K562 (cell line): Measurements from ENCODE around the gene ZNF652. TPM values are rescaled to one million over a fixed set of nuclear protein-coding genes. Genes with fewer than 3 reads are reported as not detected.

ENCODE experiments used
- EGR1 ChIP-seq: fragments of 450-650 bp; conservative IDR thresholded peaks from 2 replicates; pipeline ENCODE4 v1.6.1; 2017; ENCODE audit warnings: mild to moderate bottlenecking
- FOSL1 ChIP-seq: fragments of 200-800 bp; sonication (Bioruptor generic); conservative IDR thresholded peaks from 2 replicates; pipeline ENCODE4 v1.6.1; 2016; ENCODE audit warnings: missing genetic modification characterization, missing compliant biosample characterization
- FOXA3 ChIP-seq, 2 experiments: fragments of 450-650 bp in 1 of 2; sonication (generic) in 1 of 2; formaldehyde crosslinking; IDR thresholded peaks in 1 of 2; conservative IDR thresholded peaks in 1 of 2; 2 replicates each; pipeline versions ENCODE4 v1.4.0 to v1.8.0; 2020 to 2022; ENCODE audit warnings: mild to moderate bottlenecking in 2 of 2, missing genetic modification reagents in 1 of 2
- GABPB1 ChIP-seq: sonication (generic); formaldehyde crosslinking; IDR thresholded peaks from 2 replicates; pipeline ENCODE4 v1.8.0; 2022; ENCODE audit warnings: mild to moderate bottlenecking, missing genetic modification reagents
- HNRNPL ChIP-seq: fragments of 200-400 bp; formaldehyde crosslinking; IDR thresholded peaks from 2 replicates; pipeline ENCODE4 v1.6.1; 2017; ENCODE audit warnings: low read depth, mild to moderate bottlenecking, low read length
- MTA1 ChIP-seq: fragments of 450-650 bp; IDR thresholded peaks from 2 replicates; pipeline ENCODE4 v1.6.1; 2017; ENCODE audit warnings: borderline replicate concordance
- POLR2AphosphoS5 ChIP-seq: IDR thresholded peaks from 2 replicates; pipeline ENCODE4 v1.6.1; 2011; ENCODE audit warnings: mild to moderate bottlenecking, low read depth, low read length, moderate library complexity; ENCODE audit not compliant: control insufficient read depth, insufficient read depth
- RBM34 ChIP-seq: fragments of 200-400 bp; formaldehyde crosslinking; IDR thresholded peaks from 2 replicates; pipeline ENCODE4 v1.6.1; 2018; ENCODE audit warnings: low read length, borderline replicate concordance; ENCODE audit not compliant: insufficient read depth
- TAF1 ChIP-seq: IDR thresholded peaks from 2 replicates; pipeline ENCODE4 v1.6.1; 2011; ENCODE audit warnings: mild to moderate bottlenecking, low read length, moderate library complexity; ENCODE audit not compliant: insufficient read depth, control insufficient read depth, severe bottlenecking; ENCODE audit errors: extremely low read depth
- ZBTB11 ChIP-seq, 3 experiments: fragments of 200-800 bp in 1 of 3; fragments of 250-450 bp in 1 of 3; fragments of 450-650 bp in 1 of 3; sonication (Bioruptor Pico) in 1 of 3; sonication (Bioruptor generic) in 1 of 3; formaldehyde crosslinking in 1 of 3; IDR thresholded peaks; 2 replicates each; pipeline versions ENCODE4 v1.6.1 to v1.8.0; 2016 to 2022; ENCODE audit warnings: mild to moderate bottlenecking in 2 of 3, missing genetic modification characterization in 2 of 3, missing compliant biosample characterization in 1 of 3, moderate library complexity in 1 of 3
- ZFX ChIP-seq: sonication (generic); formaldehyde crosslinking; IDR thresholded peaks from 2 replicates; pipeline ENCODE4 v1.8.0; 2022; ENCODE audit warnings: mild to moderate bottlenecking, missing genetic modification reagents, moderate library complexity
- ZNF174 ChIP-seq: fragments of 250-450 bp; sonication (Bioruptor Pico); IDR thresholded peaks from 2 replicates; pipeline ENCODE4 v1.4.0; 2020; ENCODE audit warnings: mild to moderate bottlenecking
- polyA plus RNA-seq, 8 experiments: library from polyadenylated mRNA; depleted of rRNA in 4 of 8; stranded (reverse) in 5 of 8; unstranded in 3 of 8; fragments of >200 nt; fragmentation: Nextera tagmentation in 2 of 8; fragmentation: Illumina TruSeq in 1 of 8; extraction: Ambion mirVana in 2 of 8; extraction: Trizol in 1 of 8; gene quantifications; 2 replicates each; pipeline versions ENCODE4 v1.2.1 to v1.2.3, GENCODE V29; 2011 to 2014; ENCODE audit warnings: inconsistent platforms in 1 of 8, missing spikeins in 1 of 8
- total RNA-seq, 7 experiments: library from RNA; depleted of rRNA in 6 of 7; stranded (reverse); fragments of >200 nt in 6 of 7; fragmentation: Illumina TruSeq in 2 of 7; extraction: Trizol in 2 of 7; gene quantifications; 2 replicates each; pipeline versions ENCODE4 v1.2.1 to v1.2.3, GENCODE V29; 2011 to 2021; ENCODE audit warnings: low replicate concordance in 1 of 7
- TF ChIP-seq, protein P1 (sequence below): fragments of 250-450 bp; sonication (Bioruptor Pico); IDR thresholded peaks from 2 replicates; pipeline ENCODE4 v1.4.0; 2020
- TF ChIP-seq, protein P2 (sequence below), 2 experiments: fragments of 450-650 bp; conservative IDR thresholded peaks; 2 replicates each; pipeline ENCODE4 v1.6.1; 2017; ENCODE audit warnings: mild to moderate bottlenecking in 2 of 2, moderate library complexity in 2 of 2

The ZNF652 gene
- total and polyA plus RNA-seq, 9 of the 15 experiments (the other 6 are each of a cell fraction or from before 2014, with no cell fraction given), result 5.1 to 15.5 (median 7.8) TPM

DNA sequence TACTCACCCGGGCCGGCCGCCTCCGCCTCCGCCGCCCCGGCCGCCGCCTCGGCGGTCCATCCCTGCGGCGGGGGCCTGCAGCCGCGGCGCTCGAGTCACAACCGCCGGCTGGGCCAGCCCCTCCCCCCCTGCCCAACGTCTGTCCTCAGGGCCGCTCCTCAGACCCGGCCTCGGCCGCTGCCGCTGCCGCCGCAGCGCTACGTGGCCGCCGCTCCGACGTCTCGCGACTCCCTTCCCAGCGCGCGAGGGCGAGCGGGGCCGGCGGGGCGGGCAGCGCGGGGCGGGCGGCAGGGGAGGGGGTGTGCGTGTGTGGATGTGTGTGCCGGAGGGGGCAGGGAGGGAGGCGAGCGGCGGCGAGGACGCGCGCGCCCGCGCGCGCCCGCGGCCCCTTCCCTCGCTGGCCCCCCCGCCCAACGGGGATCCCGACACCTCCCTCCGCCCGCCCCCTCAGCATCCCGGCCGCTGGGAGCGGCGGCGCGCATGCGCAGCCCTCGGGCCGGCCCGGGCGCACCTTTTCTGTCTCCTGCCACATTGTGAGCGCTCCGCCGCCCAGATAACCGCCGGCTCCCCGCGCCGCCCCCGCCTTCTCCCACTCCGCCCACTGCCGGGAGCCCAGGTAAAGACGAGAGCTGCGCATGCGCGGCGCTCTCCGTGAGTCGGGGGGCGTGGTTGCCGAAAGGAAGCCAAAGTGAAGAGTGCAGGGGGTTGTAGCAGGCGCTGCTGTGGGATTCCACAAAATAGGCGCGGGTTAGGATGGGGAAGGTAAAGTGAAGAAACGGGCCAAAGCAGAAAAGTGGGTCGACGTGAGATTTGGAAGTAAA, at the start of gene ZNF652 (continued):
- TF ChIP-seq, protein P1, sequence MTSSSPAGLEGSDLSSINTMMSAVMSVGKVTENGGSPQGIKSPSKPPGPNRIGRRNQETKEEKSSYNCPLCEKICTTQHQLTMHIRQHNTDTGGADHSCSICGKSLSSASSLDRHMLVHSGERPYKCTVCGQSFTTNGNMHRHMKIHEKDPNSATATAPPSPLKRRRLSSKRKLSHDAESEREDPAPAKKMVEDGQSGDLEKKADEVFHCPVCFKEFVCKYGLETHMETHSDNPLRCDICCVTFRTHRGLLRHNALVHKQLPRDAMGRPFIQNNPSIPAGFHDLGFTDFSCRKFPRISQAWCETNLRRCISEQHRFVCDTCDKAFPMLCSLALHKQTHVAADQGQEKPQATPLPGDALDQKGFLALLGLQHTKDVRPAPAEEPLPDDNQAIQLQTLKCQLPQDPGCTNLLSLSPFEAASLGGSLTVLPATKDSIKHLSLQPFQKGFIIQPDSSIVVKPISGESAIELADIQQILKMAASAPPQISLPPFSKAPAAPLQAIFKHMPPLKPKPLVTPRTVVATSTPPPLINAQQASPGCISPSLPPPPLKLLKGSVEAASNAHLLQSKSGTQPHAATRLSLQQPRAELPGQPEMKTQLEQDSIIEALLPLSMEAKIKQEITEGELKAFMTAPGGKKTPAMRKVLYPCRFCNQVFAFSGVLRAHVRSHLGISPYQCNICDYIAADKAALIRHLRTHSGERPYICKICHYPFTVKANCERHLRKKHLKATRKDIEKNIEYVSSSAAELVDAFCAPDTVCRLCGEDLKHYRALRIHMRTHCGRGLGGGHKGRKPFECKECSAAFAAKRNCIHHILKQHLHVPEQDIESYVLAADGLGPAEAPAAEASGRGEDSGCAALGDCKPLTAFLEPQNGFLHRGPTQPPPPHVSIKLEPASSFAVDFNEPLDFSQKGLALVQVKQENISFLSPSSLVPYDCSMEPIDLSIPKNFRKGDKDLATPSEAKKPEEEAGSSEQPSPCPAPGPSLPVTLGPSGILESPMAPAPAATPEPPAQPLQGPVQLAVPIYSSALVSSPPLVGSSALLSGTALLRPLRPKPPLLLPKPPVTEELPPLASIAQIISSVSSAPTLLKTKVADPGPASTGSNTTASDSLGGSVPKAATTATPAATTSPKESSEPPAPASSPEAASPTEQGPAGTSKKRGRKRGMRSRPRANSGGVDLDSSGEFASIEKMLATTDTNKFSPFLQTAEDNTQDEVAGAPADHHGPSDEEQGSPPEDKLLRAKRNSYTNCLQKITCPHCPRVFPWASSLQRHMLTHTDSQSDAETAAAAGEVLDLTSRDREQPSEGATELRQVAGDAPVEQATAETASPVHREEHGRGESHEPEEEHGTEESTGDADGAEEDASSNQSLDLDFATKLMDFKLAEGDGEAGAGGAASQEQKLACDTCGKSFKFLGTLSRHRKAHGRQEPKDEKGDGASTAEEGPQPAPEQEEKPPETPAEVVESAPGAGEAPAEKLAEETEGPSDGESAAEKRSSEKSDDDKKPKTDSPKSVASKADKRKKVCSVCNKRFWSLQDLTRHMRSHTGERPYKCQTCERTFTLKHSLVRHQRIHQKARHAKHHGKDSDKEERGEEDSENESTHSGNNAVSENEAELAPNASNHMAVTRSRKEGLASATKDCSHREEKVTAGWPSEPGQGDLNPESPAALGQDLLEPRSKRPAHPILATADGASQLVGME, result peak; percentile 31; the same call in 1 of the 2 replicates
- no peak for TF ChIP-seq ZNF174 (CRISPR knock-in tag)
- peak; percentile 60 for TF ChIP-seq TAF1
- no peak for TF ChIP-seq RBM34
- peak; percentile 61; the same call in 1 of the 2 replicates for TF ChIP-seq MTA1
- peak; percentile 100 for TF ChIP-seq EGR1
- peak; percentile 76 for TF ChIP-seq ZFX
- TF ChIP-seq FOXA3 (CRISPR knock-in tag; conservative IDR thresholded peaks at IDR 0.05 in 1 of 2, IDR thresholded peaks at IDR 0.05 in 1 of 2), result no peak
- peak in 1 of 3 experiments; percentile 66; a peak in 1 of 6 replicates for TF ChIP-seq ZBTB11 (CRISPR knock-in tag; IDR thresholded peaks at IDR 0.05)
- TF ChIP-seq, protein P2, sequence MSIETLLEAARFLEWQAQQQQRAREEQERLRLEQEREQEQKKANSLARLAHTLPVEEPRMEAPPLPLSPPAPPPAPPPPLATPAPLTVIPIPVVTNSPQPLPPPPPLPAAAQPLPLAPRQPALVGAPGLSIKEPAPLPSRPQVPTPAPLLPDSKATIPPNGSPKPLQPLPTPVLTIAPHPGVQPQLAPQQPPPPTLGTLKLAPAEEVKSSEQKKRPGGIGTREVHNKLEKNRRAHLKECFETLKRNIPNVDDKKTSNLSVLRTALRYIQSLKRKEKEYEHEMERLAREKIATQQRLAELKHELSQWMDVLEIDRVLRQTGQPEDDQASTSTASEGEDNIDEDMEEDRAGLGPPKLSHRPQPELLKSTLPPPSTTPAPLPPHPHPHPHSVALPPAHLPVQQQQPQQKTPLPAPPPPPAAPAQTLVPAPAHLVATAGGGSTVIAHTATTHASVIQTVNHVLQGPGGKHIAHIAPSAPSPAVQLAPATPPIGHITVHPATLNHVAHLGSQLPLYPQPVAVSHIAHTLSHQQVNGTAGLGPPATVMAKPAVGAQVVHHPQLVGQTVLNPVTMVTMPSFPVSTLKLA (conservative IDR thresholded peaks at IDR 0.05), result peak in 1 of 2 experiments; percentile 65; a peak in 2 of 4 replicates
- TF ChIP-seq FOSL1 (tag), result peak; percentile 38; the same call in 1 of the 2 replicates
- peak; percentile 62; the same call in 1 of the 2 replicates for TF ChIP-seq GABPB1
- TF ChIP-seq POLR2AphosphoS5, result peak; percentile 19; the same call in 1 of the 2 replicates
- no peak for TF ChIP-seq HNRNPL
